ENCODE results near the gene TMEM11.

- TF ChIP-seq, protein P1, sequence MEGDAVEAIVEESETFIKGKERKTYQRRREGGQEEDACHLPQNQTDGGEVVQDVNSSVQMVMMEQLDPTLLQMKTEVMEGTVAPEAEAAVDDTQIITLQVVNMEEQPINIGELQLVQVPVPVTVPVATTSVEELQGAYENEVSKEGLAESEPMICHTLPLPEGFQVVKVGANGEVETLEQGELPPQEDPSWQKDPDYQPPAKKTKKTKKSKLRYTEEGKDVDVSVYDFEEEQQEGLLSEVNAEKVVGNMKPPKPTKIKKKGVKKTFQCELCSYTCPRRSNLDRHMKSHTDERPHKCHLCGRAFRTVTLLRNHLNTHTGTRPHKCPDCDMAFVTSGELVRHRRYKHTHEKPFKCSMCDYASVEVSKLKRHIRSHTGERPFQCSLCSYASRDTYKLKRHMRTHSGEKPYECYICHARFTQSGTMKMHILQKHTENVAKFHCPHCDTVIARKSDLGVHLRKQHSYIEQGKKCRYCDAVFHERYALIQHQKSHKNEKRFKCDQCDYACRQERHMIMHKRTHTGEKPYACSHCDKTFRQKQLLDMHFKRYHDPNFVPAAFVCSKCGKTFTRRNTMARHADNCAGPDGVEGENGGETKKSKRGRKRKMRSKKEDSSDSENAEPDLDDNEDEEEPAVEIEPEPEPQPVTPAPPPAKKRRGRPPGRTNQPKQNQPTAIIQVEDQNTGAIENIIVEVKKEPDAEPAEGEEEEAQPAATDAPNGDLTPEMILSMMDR (IDR thresholded peaks at IDR 0.05), result no peak
- no peak for TF ChIP-seq POLR2A (IDR thresholded peaks at IDR 0.05)
Observed at GRCh38 chr17:21199311-21199710, 14.7 kb downstream of the TMEM11 start.
